ENCODE results near the gene MCM10. TPM values are rescaled to one million over a fixed set of nuclear protein-coding genes. Genes with fewer than 3 reads are reported as not detected.

The MCM10 gene
- total RNA-seq, 4 donors from 2014 or later = 1.3 to 7.6 (median 2.8) TPM

DNA sequence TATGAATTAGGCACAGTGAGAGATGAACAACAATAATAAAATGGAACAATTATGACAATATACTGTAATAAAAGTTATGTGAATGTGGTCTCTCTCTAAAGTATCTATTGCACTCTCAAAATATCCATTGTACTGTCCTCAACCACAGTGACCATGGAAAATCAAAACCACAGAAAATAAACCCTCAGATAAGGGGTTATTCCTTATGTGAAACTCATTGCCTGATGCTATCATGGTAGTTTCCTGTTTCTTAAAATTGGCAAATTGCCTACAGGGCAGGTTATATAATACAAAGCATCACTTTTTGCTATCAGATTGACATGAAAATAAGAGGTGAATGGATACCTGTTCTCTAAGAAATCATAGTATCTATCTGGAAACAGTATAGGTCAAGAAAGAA, 3.8 kb downstream of the MCM10 start:
- ATAC-seq (ENCODE audit: low FRiP score) (no peak), DNase-seq (ENCODE audit: low spot score) (no peak)
- TF ChIP-seq CTCF (IDR thresholded peaks at IDR 0.05) = no peak

DNA sequence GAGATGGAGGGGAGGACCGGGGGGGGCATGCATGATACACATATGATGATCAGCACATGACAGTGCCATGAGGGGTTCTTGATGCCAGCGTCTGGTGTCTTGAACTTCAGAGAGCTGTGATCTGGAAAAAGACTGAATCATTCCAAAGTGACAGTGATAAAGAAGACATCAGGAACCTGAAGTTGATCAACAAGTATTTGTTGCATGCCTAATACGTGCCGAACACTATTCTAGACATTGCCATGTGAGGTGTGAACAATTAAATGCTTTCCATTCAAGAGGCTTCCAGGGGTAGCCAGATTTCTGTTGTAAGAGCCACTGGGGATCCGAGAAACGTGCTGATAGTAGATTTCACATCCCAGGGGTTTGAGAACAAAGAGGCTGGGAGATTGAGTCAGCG, 6.2 kb downstream of the MCM10 start:
- no peak for ATAC-seq (ENCODE audit: low FRiP score)
- DNase-seq (ENCODE audit: low spot score) = no peak
- TF ChIP-seq CTCF (IDR thresholded peaks at IDR 0.05) = no peak

GRCh38 chr10:13168781-13169180, 7.4 kb downstream of the MCM10 start:
- no peak for TF ChIP-seq CTCF (IDR thresholded peaks at IDR 0.05)
- ATAC-seq (ENCODE audit: low FRiP score) (no peak), DNase-seq (ENCODE audit: low spot score) (no peak)

GRCh38 chr10:13173616-13174015, 12.3 kb downstream of the MCM10 start:
- DNase-seq (ENCODE audit: low spot score) (no peak), ATAC-seq (ENCODE audit: low FRiP score) (no peak)
- no peak for TF ChIP-seq CTCF (IDR thresholded peaks at IDR 0.05)

DNA sequence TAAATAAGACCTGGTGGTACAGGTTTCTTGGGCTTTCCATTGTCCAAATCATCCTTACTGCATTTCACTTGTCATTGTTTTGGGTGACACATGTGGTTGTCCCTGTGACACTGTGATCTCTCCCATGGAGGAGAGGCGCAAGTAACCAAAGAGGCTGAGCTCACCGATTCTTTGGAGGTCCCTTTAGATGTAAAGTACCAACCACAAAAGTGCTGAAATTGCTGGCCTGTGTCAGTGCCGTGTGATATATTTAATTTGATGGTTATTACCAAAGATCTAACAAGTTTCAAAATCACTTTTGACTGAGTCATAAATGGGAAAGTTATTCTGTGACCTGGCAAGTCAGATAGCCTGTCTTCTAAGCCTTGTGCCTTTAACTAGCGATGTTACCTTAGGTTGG, 19.4 kb downstream of the MCM10 start:
- no peak for TF ChIP-seq CTCF (IDR thresholded peaks at IDR 0.05)
- ATAC-seq (ENCODE audit: low FRiP score) (no peak), DNase-seq (ENCODE audit: low spot score) (no peak)

GRCh38 chr10:13182424-13182823, 21.1 kb downstream of the MCM10 start:
- DNase-seq (ENCODE audit: low spot score) (no peak), ATAC-seq (ENCODE audit: low FRiP score) (no peak)
- no peak for TF ChIP-seq CTCF (IDR thresholded peaks at IDR 0.05)

GRCh38 chr10:13183625-13184024, 22.3 kb downstream of the MCM10 start:
- ATAC-seq (ENCODE audit: low FRiP score) (no peak), DNase-seq (ENCODE audit: low spot score) (no peak)
- no peak for TF ChIP-seq CTCF (IDR thresholded peaks at IDR 0.05)
